HepG2 (cell line): ENCODE data around the gene YIPF3. TPM values are rescaled to one million over a fixed set of nuclear protein-coding genes. Genes with fewer than 3 reads are reported as not detected.

ENCODE experiments used
- CREB1 ChIP-seq, 2 experiments: fragments of 450-650 bp in 1 of 2; IDR thresholded peaks; 2 replicates each; pipeline ENCODE4 v1.6.1; 2016 to 2017; ENCODE audit warnings: control low read depth in 1 of 2, mild to moderate bottlenecking in 1 of 2, missing compliant biosample characterization in 1 of 2, missing genetic modification characterization in 1 of 2
- HOXA7 ChIP-seq: sonication (generic); formaldehyde crosslinking; IDR thresholded peaks from 2 replicates; pipeline ENCODE4 v1.8.1; 2022; ENCODE audit warnings: mild to moderate bottlenecking, missing genetic modification reagents, moderate library complexity
- IRX3 ChIP-seq: sonication (generic); formaldehyde crosslinking; IDR thresholded peaks from 2 replicates; pipeline ENCODE4 v1.8.1; 2023; ENCODE audit warnings: mild to moderate bottlenecking, low read depth, missing genetic modification reagents, borderline replicate concordance
- JDP2 ChIP-seq: sonication (generic); formaldehyde crosslinking; IDR thresholded peaks from 2 replicates; pipeline ENCODE4 v1.8.1; 2022; ENCODE audit warnings: missing genetic modification reagents, borderline replicate concordance
- KMT2B ChIP-seq: IDR thresholded peaks from 2 replicates; pipeline ENCODE4 v1.6.1; 2016; ENCODE audit warnings: missing genetic modification reagents, missing compliant biosample characterization
- MNT ChIP-seq: fragments of 450-650 bp; IDR thresholded peaks from 2 replicates; pipeline ENCODE4 v1.6.1; 2016
- NCOR1 ChIP-seq: fragments of 200-600 bp; sonication (generic); IDR thresholded peaks from 2 replicates; pipeline ENCODE4 v1.7.0; 2017; ENCODE audit warnings: antibody characterized with exemption, low read length, borderline replicate concordance
- NR0B2 ChIP-seq: sonication (generic); formaldehyde crosslinking; IDR thresholded peaks from 2 replicates; pipeline ENCODE4 v1.4.0; 2020; ENCODE audit warnings: mild to moderate bottlenecking, missing genetic modification reagents
- PHF5A ChIP-seq: IDR thresholded peaks from one replicate; pipeline ENCODE4 v1.6.1; 2018; ENCODE audit warnings: low read depth, missing genetic modification reagents; ENCODE audit not compliant: unreplicated experiment
- SOX6 ChIP-seq, 2 experiments: fragments of 450-650 bp in 1 of 2; sonication (generic) in 1 of 2; formaldehyde crosslinking in 1 of 2; IDR thresholded peaks; 2 replicates each; pipeline versions ENCODE4 v1.4.0 to v1.6.1; 2017 to 2020; ENCODE audit warnings: antibody characterized with exemption in 1 of 2, mild to moderate bottlenecking in 1 of 2, missing genetic modification reagents in 1 of 2
- TBL1XR1 ChIP-seq: fragments of 150-350 bp; IDR thresholded peaks from 2 replicates; pipeline ENCODE4 v1.6.1; 2014; ENCODE audit warnings: borderline replicate concordance, low read length; ENCODE audit not compliant: partially characterized antibody
- THRA ChIP-seq: sonication (generic); formaldehyde crosslinking; IDR thresholded peaks from 2 replicates; pipeline ENCODE4 v1.4.0; 2020; ENCODE audit warnings: missing genetic modification reagents, borderline replicate concordance
- ZBTB25 ChIP-seq: IDR thresholded peaks from 2 replicates; pipeline ENCODE4 v1.6.1; 2018; ENCODE audit warnings: missing genetic modification reagents
- ZMYM4 ChIP-seq: sonication (generic); formaldehyde crosslinking; IDR thresholded peaks from 2 replicates; pipeline ENCODE4 v1.8.1; 2023; ENCODE audit warnings: mild to moderate bottlenecking, missing genetic modification reagents
- ZNF20 ChIP-seq: sonication (generic); formaldehyde crosslinking; IDR thresholded peaks from 2 replicates; pipeline ENCODE4 v1.4.0; 2020; ENCODE audit warnings: mild to moderate bottlenecking, moderate library complexity, missing genetic modification reagents
- ZNF256 ChIP-seq: sonication (generic); formaldehyde crosslinking; conservative IDR thresholded peaks from 2 replicates; pipeline ENCODE4 v1.4.0; 2020; ENCODE audit warnings: missing genetic modification reagents
- ZNF432 ChIP-seq: sonication (generic); formaldehyde crosslinking; IDR thresholded peaks from 2 replicates; pipeline ENCODE4 v1.5.0; 2020; ENCODE audit warnings: missing genetic modification reagents, mild to moderate bottlenecking, borderline replicate concordance
- ZNF550 ChIP-seq: sonication (generic); formaldehyde crosslinking; IDR thresholded peaks from 2 replicates; pipeline ENCODE4 v1.4.0; 2020; ENCODE audit warnings: mild to moderate bottlenecking, missing genetic modification reagents, borderline replicate concordance
- ZNF615 ChIP-seq: sonication (generic); formaldehyde crosslinking; IDR thresholded peaks from 2 replicates; pipeline ENCODE4 v1.5.0; 2020; ENCODE audit warnings: mild to moderate bottlenecking, missing genetic modification reagents, borderline replicate concordance
- ZNF670 ChIP-seq: sonication (generic); formaldehyde crosslinking; IDR thresholded peaks from 2 replicates; pipeline ENCODE4 v1.8.0; 2022; ENCODE audit warnings: mild to moderate bottlenecking, missing genetic modification reagents, borderline replicate concordance
- polyA plus RNA-seq, 8 experiments: library from polyadenylated mRNA; depleted of rRNA in 3 of 8; stranded (reverse) in 7 of 8; unstranded in 1 of 8; fragments of >200 nt; fragmentation: Illumina TruSeq in 4 of 8; extraction: Trizol in 4 of 8; gene quantifications; 2 replicates each; pipeline versions ENCODE4 v1.2.1 to v1.2.3, GENCODE V29; 2011 to 2016; ENCODE audit warnings: low read depth in 4 of 8, missing spikeins in 1 of 8, mixed read lengths in 1 of 8; ENCODE audit not compliant: insufficient read depth in 1 of 8
- total RNA-seq, 5 experiments: library from RNA; depleted of rRNA; stranded (reverse); fragments of >200 nt; fragmentation: Illumina TruSeq; extraction: Trizol; gene quantifications; 2 replicates each; pipeline ENCODE4 v1.2.3, GENCODE V29; 2016; ENCODE audit warnings: low read depth in 1 of 5

The YIPF3 gene
- total and polyA plus RNA-seq, 2 of the 13 experiments (the other 11 are each of a cell fraction or from before 2014, with no cell fraction given): 107 to 206 TPM

- TF ChIP-seq HOXA7 (no peak), KMT2B (CRISPR knock-in tag) (no peak), ZNF256 (no peak), JDP2 (no peak), MNT (no peak), NR0B2 (CRISPR knock-in tag) (no peak), IRX3 (no peak), NCOR1 (no peak), ZBTB25 (peak; percentile 69; the same call in 1 of the 2 replicates), ZMYM4 (CRISPR knock-in tag) (peak; percentile 45; the same call in 1 of the 2 replicates), ZNF615 (CRISPR knock-in tag) (no peak), THRA (CRISPR knock-in tag) (peak; percentile 99), PHF5A (CRISPR knock-in tag) (peak; percentile 43), ZNF550 (CRISPR knock-in tag) (no peak), ZNF670 (CRISPR knock-in tag) (no peak), SOX6 (IDR thresholded peaks at IDR 0.05) (no peak), SOX6 (CRISPR knock-in tag; IDR thresholded peaks at IDR 0.05) (peak; percentile 66), ZNF432 (CRISPR knock-in tag) (no peak), CREB1 (IDR thresholded peaks at IDR 0.05) (no peak), CREB1 (CRISPR knock-in tag; IDR thresholded peaks at IDR 0.05) (no peak), TBL1XR1 (no peak), ZNF20 (CRISPR knock-in tag) (no peak)
Observed at GRCh38 chr6:43496370-43497128, 20.2 kb downstream of the YIPF3 start (continued).
